SJCRH30 (cell line): ENCODE results near the gene WNT5A. TPM values are rescaled to one million over a fixed set of nuclear protein-coding genes. Genes with fewer than 3 reads are reported as not detected.

Source experiments
- DNase-seq, 2 experiments: peaks; one replicate each; pipeline ENCODE4 v3.0.0-alpha.2; 2015 to 2020
- H3K27ac ChIP-seq: fragments of 250-450 bp; sonication (Bioruptor Pico); 2 replicates; pipeline ENCODE4 v1.5.1; 2020; ENCODE audit warnings: mild to moderate bottlenecking, moderate library complexity
- H3K27me3 ChIP-seq: fragments of 250-450 bp; sonication (Bioruptor Pico); 2 replicates; pipeline ENCODE4 v1.5.1; 2020; ENCODE audit warnings: mild to moderate bottlenecking, moderate library complexity
- H3K36me3 ChIP-seq: fragments of 250-450 bp; sonication (Bioruptor Pico); 2 replicates; pipeline ENCODE4 v1.5.1; 2020; ENCODE audit warnings: mild to moderate bottlenecking, moderate library complexity
- H3K4me1 ChIP-seq: fragments of 250-450 bp; sonication (Bioruptor Pico); 2 replicates; pipeline ENCODE4 v1.5.1; 2020; ENCODE audit warnings: mild to moderate bottlenecking, moderate library complexity
- H3K4me3 ChIP-seq: fragments of 250-450 bp; sonication (Bioruptor Pico); 2 replicates; pipeline ENCODE4 v1.5.1; 2020; ENCODE audit warnings: mild to moderate bottlenecking, moderate library complexity
- H3K9me3 ChIP-seq: fragments of 250-450 bp; sonication (Bioruptor Pico); replicated peaks from 2 replicates; pipeline ENCODE4 v1.5.1; 2020; ENCODE audit warnings: mild to moderate bottlenecking, moderate library complexity
- total RNA-seq: library from RNA; depleted of rRNA; stranded (reverse); fragments of >200 nt; shearing (Covaris generic); gene quantifications from 2 replicates; pipeline ENCODE4 v1.2.3, GENCODE V29; 2014

The WNT5A gene
- total RNA-seq, 1 experiment from 2014 or later = 34.6 TPM

DNA sequence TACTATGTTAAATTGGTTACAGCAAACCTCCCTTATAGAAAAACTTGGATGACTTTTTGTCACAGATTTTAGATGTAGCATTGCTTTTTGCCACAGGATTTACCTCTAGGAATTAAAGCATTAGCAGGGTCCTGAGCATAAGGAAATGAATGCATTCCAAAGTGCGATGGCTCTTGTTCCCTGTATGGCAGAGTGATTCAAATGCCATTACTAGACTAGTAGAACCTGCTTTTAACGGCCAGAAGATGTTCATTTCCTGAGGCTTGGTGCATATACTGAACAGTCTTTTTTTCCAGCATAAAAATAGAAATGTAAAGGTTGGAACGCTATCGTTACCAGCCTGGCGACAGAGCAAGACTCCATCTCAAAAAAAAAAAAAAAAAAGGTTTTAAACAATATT, 59.4 kb downstream of the WNT5A start:
- Histone ChIP-seq H3K4me3 (no peak overlapping the region), H3K9me3 (no peaks in the 10 kb centered on the region), H3K4me1 (no peaks in the 10 kb centered on the region), H3K36me3 (no peaks in the 10 kb centered on the region), H3K27ac (no peak overlapping the region), H3K27me3 (no peaks in the 10 kb centered on the region)
- no peak for DNase-seq

- Histone ChIP-seq H3K9me3 (no peaks in the 10 kb centered on the region), H3K36me3 (no peaks in the 10 kb centered on the region), H3K4me3 (no peak overlapping the region), H3K27me3 (no peaks in the 10 kb centered on the region), H3K27ac (no peak overlapping the region), H3K4me1 (no peaks in the 10 kb centered on the region)
- DNase-seq = no peak
Observed at GRCh38 chr3:55426486-55426885, 60.6 kb downstream of the WNT5A start.

- Histone ChIP-seq H3K4me3 (no peak overlapping the region), H3K9me3 (no peaks in the 10 kb centered on the region), H3K27me3 (no peaks in the 10 kb centered on the region), H3K36me3 (no peaks in the 10 kb centered on the region), H3K27ac (no peak overlapping the region), H3K4me1 (no peaks in the 10 kb centered on the region)
- no peak for DNase-seq
Observed at GRCh38 chr3:55423782-55424181, 63.3 kb downstream of the WNT5A start.

DNA sequence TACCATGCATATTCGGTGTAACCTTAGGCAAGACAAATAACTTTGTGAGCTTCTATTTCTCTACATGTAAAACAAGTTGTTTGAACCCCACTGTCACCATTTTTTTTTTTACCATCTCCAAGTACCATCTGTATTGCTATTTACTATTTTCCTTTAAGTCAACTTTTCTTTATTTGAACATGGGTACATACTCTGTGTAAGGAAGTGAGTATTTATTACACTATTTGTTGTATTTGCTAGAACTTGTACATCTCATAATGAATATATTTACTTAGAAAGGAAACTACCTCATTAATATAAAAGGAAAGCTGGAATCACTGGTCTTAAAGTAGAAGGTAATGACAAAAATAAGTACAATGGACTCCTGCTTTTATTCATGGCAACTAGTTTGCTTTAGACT, 69.9 kb downstream of the WNT5A start:
- no peak for DNase-seq

DNA sequence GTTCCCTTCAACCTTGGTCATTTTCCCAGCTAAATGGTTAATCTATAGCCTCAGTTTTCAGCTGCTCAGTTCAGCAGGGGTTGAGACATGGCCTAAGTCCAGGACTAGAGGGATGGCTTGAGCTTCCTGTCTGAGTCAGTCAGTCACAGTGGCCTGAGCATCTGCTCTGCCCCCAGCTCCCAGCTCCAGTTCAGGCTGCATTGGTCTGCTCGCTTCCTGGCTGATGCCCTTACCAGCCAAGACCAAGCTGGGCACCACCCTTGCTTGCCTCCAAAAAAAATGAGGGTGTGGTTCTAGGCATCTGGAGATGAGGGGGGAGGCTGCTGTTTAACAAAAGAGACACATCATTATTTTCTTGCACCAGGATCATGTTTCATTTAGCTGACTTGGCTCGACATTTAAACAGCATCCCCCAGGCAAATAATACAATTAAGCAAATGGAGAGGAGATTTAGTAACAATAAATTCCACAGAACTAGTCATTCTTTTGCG, 70.7 kb downstream of the WNT5A start:
- Histone ChIP-seq H3K4me1 (peaks cover 10% of the 10 kb centered on the region), H3K4me3 (no peak overlapping the region), H3K27me3 (no peaks in the 10 kb centered on the region), H3K36me3 (no peaks in the 10 kb centered on the region), H3K27ac (no peak overlapping the region), H3K9me3 (no peaks in the 10 kb centered on the region; the same call in 1 of the 2 replicates)
- DNase-seq = peak; percentile 62 to 68

More for the DNA sequence above, 69.9 kb downstream of the WNT5A start:
- Histone ChIP-seq H3K9me3 (no peaks in the 10 kb centered on the region; the same call in 1 of the 2 replicates), H3K27me3 (no peaks in the 10 kb centered on the region), H3K36me3 (no peaks in the 10 kb centered on the region), H3K27ac (no peak overlapping the region), H3K4me3 (no peak overlapping the region), H3K4me1 (peaks cover 10% of the 10 kb centered on the region)
